Suprapubic skin (tissue), 4 donors: Measurements from ENCODE around the gene HERPUD1.

Source experiments
- POLR2A ChIP-seq, 2 donors: fragments of 450-650 bp; IDR thresholded peaks; one replicate each; pipeline ENCODE4 v1.6.1; 2017; ENCODE audit warnings: antibody characterized with exemption in 2 of 2, mild to moderate bottlenecking in 2 of 2, moderate library complexity in 2 of 2
- POLR2AphosphoS5 ChIP-seq, 3 donors: sonication (generic); formaldehyde crosslinking; IDR thresholded peaks; one replicate each; pipeline ENCODE4 v1.6.1; 2017; ENCODE audit warnings: antibody characterized with exemption in 3 of 3
- TF ChIP-seq, protein P1 (sequence below), 2 donors: fragments of 200-600 bp in 1 of 2; fragments of 450-650 bp in 1 of 2; sonication (generic) in 1 of 2; IDR thresholded peaks; one replicate each; pipeline ENCODE4 v1.5.1; 2016 to 2019; ENCODE audit warnings: antibody characterized with exemption in 2 of 2, mild to moderate bottlenecking in 1 of 2, moderate library complexity in 1 of 2

DNA sequence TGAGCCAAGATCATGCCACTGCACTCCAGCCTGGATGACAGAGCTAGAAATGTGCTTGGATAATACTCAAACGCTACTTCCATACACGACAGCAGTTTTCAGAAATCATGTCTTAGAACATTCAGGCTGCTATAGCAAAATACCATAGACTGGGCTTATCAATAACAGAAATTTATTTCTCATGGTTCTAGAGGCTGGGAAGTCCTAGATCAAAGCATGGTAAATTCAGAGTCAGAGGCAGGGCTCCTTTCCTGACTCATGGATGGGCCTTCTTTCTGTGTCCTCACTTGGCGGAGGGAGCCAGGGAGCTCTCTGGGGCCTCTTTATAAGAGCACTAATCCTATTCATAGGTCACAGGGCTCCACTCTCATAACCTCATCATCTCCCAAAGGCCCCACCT is 24.5 kb upstream of the HERPUD1 start:
- TF ChIP-seq POLR2A (IDR thresholded peaks at IDR 0.05) = no peak
- TF ChIP-seq, protein P1, sequence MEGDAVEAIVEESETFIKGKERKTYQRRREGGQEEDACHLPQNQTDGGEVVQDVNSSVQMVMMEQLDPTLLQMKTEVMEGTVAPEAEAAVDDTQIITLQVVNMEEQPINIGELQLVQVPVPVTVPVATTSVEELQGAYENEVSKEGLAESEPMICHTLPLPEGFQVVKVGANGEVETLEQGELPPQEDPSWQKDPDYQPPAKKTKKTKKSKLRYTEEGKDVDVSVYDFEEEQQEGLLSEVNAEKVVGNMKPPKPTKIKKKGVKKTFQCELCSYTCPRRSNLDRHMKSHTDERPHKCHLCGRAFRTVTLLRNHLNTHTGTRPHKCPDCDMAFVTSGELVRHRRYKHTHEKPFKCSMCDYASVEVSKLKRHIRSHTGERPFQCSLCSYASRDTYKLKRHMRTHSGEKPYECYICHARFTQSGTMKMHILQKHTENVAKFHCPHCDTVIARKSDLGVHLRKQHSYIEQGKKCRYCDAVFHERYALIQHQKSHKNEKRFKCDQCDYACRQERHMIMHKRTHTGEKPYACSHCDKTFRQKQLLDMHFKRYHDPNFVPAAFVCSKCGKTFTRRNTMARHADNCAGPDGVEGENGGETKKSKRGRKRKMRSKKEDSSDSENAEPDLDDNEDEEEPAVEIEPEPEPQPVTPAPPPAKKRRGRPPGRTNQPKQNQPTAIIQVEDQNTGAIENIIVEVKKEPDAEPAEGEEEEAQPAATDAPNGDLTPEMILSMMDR (IDR thresholded peaks at IDR 0.05) = no peak
- TF ChIP-seq POLR2AphosphoS5 (IDR thresholded peaks at IDR 0.05) = no peak
